Activated T-cell treated with anti-CD3 and anti-CD28 coated beads for 24 hours (primary cell): ENCODE results near the gene CBARP.

Experiments
- DNase-seq: peaks from one replicate; pipeline ENCODE4 v3.0.0-alpha.2; 2020; ENCODE audit warnings: low read depth

The CBARP gene, protein sequence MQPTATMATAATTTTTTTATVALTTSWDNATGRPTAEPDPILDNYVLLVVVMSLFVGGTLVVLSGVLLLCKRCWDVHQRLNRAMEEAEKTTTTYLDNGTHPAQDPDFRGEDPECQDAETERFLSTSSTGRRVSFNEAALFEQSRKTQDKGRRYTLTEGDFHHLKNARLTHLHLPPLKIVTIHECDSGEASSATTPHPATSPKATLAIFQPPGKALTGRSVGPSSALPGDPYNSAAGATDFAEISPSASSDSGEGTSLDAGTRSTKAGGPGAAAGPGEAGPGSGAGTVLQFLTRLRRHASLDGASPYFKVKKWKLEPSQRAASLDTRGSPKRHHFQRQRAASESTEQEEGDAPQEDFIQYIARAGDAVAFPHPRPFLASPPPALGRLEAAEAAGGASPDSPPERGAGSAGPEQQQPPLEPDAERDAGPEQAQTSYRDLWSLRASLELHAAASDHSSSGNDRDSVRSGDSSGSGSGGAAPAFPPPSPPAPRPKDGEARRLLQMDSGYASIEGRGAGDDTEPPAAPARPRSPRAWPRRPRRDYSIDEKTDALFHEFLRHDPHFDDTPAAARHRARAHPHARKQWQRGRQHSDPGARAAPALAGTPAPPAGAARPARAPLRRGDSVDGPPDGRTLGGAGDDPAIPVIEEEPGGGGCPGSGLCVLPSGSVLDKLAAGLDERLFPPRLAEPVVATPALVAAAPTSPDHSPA

DNA sequence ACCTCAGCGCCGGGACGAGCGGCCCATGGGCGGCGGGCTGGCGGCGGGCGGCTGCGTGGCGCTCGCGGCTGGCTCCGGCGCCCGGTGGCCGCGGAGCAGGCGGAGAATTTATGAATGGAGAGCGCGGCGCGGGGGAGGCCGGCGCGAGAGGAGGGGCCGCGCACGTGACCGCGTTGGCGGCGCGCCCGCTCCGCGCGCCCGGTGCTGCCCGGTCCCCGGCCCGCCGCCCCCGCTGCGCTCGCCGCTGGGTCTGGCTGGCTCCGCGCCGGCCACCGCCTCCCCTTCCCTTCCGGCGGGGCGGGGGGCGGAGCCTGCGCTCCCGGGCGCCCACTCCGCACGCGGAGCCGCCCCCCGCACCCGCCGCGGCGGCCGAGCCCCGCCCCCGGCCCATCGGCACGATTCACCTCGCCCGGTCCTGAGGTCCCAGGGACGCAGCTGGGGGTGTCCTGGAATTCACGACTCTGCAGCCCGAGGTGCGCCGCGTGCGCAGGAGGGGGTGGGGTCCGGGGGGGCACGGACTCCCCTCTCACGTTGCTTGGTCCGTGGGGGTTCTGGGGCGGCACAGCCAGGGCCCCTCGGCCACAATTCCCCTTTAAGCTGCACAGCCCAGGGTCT is at the start of gene CBARP:
Gene CBARP, minus strand, starts transcription at position 252 of the 615 bp plus-strand sequence. CDS start 1,905 bp downstream, outside the sequence.
- no peak for DNase-seq

DNA sequence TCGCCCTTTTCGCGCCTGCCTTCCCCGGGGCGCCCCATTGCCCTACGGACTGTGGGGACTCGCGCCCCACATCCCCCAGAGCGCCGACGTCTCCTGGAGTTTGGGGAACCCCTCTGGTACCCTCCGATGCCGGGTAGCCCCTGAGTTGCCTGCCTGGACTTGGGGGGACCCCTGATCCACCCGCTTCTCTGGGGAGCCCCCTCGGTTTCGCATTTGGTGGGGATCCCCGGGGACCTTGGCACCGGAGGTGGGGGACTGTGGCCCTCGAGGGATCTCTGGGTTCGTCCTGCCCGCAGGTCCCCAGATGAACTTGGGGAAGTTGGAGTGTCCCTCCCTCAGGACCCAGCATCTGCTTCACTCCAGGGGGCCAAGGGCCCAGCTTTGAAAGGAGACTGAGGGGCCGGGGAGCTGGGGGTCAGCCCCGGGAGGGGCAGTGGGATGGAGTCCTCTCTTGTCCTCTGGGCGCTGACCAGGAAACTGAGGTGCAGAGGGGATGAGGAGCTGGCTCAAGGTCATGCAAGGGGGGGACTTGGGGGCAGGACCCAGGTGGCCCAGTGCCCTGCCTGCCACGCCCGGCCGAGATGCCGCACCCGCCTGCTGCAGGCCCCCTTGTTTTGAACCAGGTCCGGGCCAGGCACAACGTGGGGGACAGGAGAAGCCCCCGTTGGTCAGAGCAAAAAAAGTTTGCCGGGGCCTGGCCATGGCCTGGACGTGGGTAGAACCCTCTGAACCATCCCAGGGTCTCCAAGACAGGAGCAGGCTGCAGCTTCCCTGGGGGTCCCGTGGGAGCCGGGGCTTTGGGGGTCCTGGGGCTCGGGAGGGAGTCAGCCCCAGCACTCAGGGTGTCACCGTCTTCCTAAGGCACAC is 48.9 kb upstream of the CBARP start:
- DNase-seq = no peak

DNA sequence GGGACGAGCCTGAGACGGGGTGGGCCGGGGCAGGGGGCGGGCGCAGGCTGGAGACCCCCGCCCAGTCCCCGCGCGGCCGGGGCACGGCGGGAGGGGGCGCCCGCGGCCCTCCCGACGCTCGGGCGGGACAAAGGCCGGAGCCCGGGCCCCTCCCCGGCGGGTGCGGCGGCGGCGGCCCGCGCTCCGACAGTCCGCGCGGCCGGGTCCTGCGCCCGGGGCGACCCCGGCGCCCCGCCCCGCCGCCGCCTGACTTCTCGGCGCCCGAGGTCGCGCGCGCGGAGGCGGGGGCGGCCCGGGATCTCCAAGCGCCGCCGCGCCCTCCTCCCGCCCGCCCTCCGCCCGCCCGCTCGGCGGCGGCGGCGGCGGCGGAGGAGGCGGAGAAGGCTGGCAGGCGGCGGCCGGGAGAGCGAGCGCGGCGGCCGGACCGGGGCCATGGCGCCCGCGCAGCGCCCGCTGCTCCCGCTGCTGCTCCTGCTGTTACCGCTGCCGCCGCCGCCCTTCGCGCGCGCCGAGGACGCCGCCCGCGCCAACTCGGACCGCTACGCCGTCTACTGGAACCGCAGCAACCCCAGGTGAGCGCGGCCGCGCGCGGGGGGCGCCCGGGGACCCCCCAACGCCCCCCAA is 48.0 kb upstream of the CBARP start, which contains the start of gene EFNA2:
Gene EFNA2, plus strand, starts transcription at position 137 of the 624 bp plus-strand sequence. Its CDS starts 296 bp downstream, at position 433.
- DNase-seq = no peak

DNA sequence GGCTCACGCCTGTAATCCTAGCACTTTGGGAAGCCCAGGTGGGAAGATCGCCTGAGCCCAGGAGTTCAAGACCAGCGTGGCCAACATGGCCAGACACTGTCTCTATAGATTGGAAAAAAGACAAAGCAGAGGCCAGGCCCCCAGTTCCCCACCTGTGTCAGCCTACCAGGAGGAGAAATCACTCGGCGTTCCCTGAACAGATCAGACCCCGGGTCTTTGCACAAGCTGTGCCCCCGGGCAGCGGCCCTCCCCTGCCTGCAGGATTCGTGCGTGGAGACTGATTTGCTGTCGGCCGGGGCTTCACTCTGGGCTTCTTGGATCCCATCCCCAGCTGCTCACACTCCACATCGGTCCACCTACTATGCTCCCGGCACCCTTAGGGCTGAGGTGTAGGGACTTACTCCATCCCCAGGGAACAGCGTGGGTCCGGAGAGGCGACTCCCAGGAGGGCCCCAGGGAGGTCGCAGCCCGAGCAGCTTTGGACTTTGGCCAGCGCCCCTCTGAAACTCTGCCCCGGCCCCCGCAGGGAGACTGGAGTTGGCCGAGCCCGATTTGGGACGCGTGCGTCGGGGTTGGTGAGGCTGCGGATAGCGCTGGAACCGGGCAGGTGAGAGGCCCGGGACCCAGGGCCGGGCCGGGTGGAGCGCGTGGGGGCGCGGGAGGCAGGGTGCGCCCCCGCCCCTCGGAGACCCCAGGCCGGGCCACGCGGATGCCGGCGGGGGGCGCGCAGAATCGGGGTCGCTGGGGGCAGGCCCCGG is 47.4 kb upstream of the CBARP start:
- DNase-seq = no peak

DNA sequence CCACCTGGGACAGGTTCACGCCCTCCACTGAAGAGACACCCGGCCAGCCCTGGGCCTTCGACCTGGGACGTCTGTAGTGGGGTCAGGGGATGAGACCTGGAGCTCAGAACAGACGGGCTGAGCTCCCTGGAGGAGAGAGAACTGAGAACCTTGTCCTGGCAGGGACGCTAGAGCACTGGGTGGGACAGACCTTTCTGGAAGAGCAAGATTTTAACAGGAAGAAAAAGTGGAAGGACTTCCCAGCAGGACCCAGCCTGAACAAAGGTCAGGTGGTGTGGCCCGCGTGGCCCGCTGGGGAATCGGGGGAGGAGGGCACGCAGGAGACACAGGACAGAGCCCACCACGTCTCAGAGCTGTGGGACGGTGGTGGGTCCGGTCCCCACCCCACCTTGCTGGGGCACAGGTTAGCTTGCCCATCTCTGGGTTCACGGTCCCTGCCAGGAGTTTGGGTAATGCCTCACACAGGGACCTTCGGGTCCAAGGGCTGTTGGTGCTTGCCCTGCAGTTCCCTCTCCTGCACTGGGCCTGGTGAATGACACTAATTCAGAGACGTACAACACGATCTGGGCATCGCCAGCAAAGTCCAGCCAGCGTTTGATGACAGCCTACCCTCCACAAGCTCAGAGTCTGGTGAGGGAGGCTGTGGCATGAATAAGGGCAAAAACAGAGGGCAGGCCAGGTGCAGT is 46.6 kb upstream of the CBARP start:
- DNase-seq = no peak

DNA sequence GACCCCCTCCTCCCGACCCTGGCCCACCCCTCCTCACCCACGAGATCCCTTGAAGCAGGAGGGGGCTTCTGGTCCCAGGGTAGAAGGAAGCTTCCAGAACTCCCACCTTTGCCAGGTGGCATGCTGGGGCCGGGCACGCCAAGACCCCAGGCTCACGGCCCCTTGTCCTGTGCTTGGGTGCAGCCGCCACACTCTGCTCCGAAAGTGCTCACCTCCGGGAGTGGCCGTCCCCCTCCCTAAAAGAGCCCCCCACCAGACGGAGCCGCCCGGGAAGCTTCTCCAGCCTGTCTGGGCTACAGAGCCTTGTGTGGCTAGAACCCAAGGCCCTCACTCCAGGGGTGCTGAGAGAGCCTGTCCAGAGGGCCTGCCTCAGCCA is 46.1 kb upstream of the CBARP start:
- DNase-seq = no peak

DNA sequence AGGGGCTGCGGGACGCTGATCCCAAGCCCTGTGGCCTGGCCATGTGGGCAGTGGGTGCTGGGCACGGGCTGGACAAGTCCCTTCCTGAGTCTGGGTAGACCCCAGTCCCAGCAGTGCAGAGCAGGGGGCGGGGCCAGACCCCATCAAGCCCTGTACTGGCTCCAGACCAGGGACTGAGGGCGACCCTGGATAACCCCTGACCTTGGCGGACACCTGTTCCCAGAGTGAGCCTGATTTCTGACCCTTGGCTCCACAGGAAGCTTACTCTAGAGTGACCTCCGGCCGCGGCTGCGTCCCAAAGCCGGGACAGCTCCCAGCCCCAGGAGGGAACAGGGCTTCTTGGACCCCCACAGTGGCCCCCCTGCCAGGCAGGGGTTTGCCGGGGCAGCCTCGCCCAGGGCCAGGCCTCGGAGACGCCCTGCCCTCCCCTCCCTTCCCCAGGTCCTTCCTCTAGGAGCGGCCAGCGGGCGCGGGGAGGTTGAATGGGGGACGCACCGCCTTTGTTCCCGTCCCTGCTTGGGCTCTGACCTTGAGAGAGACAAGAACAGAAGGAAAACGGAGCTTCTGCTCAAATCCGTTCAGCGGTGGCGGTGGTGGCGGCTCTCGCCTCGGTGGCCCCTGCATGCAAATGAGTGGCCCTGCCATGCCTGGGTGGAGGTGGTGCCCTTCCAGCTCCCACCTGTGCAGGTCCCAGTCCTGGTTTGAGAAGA is 45.6 kb upstream of the CBARP start:
- DNase-seq = no peak

DNA sequence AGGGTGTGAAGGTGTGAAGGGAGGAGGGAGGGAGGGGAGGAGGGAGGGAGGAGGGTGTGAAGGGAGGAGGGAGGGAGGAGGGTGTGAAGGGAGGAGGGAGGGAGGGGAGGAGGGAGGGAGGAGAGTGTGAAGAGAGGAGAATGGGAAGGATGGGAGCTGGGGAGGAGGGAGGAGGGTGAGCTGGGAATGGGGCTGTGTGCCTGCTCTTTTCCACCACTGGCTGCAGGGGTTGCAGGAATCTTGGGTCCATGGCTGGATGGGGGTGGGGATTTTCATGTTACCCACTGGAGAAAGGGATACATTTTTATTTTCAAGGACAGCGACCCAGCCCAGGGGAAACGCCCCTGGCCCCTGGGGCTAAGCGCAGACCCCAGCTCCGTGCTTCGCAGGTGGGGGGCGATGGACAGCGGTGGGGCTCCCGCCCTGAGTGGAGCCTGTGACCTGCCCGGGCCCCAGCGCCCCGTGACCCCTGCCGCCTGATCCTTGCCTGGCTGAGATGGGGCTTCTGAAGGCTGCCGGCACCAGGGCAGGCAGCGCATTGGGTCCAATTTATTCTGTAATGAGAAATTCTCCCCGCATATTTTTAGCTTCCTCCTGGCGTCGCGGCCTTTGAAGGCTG is 44.9 kb upstream of the CBARP start:
- no peak for DNase-seq

DNA sequence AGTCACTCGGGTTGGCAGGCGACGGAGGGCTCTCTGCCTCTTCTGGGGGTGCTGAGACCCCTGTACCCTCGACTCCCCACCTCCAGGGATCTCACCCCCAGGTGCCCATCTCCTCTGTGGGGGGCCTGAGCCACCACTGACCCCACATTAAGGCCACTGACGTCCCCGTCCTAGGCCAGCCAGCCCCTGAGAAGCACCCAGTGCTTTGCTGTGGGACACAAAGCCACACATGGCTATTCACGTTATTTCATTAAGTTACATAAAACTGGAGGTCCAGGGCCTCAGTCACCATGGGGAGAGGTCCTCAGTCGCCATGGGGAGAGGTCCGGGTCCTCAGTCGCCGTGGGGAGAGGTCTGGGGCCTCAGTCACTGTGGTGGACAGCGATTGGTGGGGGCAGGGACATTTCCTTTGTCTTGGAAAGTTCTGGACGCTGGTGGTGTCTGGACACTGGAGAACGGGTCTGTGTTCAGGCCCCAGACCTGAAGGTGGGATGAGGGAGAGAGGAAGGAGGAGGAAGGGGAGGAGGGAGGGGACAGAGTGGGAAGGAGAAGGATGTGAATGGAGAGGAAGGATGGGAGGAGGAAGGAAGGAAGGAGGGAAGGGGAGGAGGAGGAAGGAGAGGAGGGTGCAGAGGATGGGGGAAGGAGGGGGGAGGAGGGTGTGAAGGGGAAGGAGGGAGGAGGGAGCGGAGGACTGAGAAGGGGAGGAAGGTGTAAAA is 43.9 kb upstream of the CBARP start:
- no peak for DNase-seq

DNA sequence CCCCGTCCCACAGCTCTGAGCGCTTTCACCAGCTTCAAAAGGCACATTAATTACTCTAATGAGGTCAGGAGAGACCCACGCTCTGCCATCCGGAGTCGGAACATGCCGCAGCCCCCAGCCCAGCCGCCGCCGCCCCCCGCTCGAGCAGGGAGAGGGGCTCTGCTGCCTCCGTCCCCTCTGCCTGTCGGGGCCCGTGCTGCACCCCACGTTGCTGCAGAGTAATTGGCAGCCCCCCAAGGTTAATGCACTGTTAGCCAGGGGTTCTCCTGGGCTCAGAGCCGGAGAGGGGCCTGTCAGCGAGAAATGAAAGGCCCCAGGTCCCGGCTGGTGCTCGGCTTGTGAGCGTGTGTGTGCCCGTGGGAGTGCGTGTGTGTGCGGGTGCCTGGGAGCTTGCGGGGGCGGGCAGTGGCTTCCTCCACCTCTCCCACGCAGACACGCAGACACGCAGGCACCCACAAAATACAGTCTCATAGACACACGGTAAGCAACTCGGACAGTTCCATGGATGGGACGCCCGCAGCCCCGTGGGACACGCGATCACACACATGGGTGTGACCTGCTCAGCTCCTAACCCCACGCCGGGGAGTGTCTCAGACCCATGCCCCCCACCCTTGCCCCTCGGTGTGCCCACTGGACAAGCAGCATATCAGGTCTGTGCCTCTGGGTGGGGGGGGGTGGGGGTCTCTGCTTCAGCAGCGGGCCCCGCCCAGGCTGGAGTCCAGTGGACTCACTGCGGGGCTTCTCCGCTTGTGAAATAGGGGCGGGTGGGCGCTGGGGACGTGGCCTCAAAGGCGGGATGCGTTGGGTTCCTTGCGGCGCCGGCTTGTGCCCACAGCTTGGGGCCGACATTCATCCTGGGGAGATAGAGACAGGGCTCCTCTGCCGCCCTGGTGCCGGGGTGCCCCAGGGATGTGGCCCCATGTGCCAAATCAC is 43.1 kb upstream of the CBARP start:
- no peak for DNase-seq

DNA sequence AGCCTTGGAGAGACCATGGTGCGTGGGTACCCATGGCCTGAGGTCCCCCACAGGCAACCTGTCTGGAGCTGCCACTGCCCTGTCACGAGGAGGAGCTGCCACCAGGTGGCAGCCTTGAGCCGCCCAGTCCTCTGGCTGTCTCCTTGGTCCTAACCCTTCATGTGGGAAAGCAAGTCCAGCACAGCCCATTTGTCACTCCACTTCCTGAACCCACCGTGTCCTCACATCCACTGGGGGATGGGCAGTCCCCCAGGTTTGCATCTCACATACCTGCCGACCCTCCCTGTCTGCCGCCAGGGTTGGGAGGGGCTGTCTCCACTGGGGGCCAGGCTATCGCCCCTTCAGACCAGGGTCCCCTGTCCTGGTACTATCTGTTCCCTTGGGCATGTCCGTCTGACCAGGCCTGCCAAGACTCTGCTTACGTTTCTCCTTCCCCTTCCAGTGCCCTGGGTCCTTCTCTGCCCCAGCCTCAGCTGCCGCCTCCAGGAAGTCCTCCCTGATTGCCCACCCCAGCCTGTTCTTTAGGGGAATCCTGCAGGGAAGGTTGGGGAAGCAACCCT is 42.1 kb upstream of the CBARP start:
- peak; percentile 67 for DNase-seq

DNA sequence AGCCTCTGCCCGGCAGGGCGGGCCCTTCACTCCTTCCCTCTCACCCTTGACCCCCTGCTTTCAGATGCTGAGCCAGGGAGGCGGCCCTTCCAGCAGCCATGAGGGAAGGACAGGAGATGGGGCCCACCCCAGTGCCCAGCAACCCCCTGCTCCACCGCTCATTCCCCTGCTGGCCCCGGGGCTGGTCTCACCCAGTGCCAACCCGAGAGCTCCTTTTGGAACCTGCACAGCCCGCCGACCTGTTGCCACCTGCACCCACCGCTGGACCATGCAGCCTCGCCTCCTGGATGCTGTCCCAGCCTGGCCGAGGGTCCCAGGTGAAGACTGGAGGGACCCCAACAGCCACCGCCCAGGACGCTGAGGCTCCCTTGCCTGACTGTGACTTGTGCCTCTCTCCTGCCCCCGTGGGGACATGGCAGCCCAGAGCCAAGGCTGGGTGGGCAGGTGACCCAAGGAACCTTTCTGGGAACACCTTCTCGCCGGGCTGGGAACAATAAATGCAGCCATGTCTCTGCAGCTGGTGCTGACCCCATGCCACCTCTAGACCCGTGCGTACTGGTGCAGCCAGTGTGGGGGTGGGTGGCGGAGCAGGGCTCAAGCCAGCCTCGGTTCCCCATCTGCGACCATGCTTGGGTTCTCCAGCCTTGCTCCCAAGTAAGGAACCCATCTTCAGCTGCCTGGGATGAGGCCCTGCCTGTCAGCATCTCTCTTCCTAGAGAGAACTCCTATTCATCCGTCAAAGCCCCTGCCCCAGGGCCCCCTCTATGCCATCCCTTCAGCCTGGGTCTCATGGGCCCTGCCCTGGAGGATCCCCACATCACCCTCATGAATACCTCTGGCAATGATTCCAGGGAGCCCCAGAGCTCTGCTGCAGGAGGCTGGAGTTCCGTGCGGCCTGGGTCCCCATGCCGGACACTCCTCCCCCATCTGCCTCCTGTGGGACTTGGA is 41.2 kb upstream of the CBARP start:
- DNase-seq = no peak

DNA sequence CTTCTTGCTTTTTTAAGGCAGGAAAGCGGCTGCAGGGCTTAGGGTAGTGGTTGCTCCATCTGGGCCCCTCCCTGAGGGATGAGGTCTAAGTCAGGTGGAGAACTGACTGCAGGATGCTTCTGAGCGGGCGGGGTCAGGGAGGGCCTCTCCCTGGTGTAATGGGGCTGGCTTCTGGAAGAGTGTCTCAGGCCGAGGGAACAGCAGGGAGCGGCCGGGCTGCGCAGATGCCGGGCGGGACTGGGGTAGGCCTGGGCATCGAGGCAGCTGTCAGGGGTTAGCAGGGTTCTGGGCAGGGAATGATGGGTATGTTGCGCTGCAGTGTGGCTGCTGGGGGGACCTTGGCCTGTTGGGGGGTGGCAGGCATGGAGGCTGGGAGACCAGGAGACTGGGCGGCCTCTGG is 40.3 kb upstream of the CBARP start:
- no peak for DNase-seq

DNA sequence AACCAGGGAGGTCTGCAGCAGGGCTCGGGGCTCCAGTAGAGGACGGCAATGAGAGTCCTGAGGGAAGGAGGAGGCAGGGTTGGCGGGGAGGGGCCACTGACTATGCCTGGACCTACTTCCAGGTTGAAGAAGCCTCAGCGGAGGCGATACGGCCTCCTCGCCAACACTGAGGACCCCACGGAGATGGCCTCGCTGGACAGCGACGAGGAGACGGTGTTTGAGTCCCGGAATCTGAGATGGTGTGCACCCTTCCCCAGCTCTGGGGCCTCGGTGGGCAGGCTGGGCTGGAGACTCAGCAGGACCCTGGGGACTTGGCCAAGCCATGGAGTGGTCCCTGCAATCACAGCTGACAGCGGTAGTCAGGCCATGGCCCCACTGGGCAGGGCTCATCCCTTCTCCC is 39.3 kb upstream of the CBARP start:
- DNase-seq = no peak

DNA sequence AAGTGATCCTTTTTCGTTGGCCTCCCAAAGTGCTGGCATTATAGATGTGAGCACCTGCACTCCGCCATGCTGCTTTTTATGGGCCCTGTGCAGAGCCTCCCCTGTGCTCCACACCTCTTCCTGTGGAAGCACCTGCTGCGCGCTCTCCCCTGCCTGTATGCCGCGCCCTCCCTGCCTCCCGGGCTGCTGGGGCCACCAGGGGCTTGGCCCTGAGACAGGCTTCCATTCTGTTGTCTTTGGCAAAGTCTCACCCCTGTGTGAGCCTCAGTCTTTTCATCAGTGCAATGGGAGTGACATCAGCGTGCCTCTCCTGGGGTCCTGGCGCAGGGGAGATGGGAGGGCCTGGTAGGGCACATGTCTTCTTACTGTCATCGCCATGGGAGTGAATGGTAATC is 38.8 kb upstream of the CBARP start:
- no peak for DNase-seq
